ENCODE results near the gene INPP5A.

The INPP5A gene

GRCh38 chr10:132662186-132662920 is 124.8 kb downstream of the INPP5A start:
- no peaks in the 10 kb centered on the region for H3F3A ChIP-seq (ENCODE audit: low read depth)
- H3K9me3 ChIP-seq (ENCODE audit: insufficient read depth, low read depth, low read length), result no peaks in the 10 kb centered on the region
- no peak overlapping the region for H3K4me3 ChIP-seq (ENCODE audit: low read length, poor library complexity, severe bottlenecking)
- no peak overlapping the region for H3K9ac ChIP-seq (ENCODE audit: low read depth, low read length, poor library complexity, severe bottlenecking)
- H3K4me1 ChIP-seq (ENCODE audit: insufficient read depth, low read length, poor library complexity, severe bottlenecking), result no peaks in the 10 kb centered on the region
- H3K79me2 ChIP-seq (ENCODE audit: insufficient read depth, low read length), result no peaks in the 10 kb centered on the region
- no peak overlapping the region for H3K4me2 ChIP-seq (ENCODE audit: low read depth, low read length, poor library complexity, severe bottlenecking)
- peaks cover 15% of the 10 kb centered on the region; the same call in 1 of the 2 replicates for H3K36me3 ChIP-seq (ENCODE audit: insufficient read depth, low read length)
- H3K27me3 ChIP-seq (ENCODE audit: insufficient read depth, low read length, poor library complexity, severe bottlenecking), result no peaks in the 10 kb centered on the region
- H3K9me2 ChIP-seq (replicated peaks; ENCODE audit: low read depth, low read length), result no peaks in the 10 kb centered on the region
- H2AFZ ChIP-seq (ENCODE audit: low read length), result no peak overlapping the region
- TF ChIP-seq EZH2phosphoT487 (IDR thresholded peaks at IDR 0.05; ENCODE audit: borderline replicate concordance) (no peak), CTCF (conservative IDR thresholded peaks at IDR 0.05; ENCODE audit: low read length) (no peak)
- no peaks in the 10 kb centered on the region for H4K20me1 ChIP-seq (ENCODE audit: insufficient read depth, low read length, poor library complexity, severe bottlenecking)

GRCh38 chr10:132663666-132664365 is 126.2 kb downstream of the INPP5A start:
- TF ChIP-seq CTCF (conservative IDR thresholded peaks at IDR 0.05; ENCODE audit: low read length) (no peak), EZH2phosphoT487 (IDR thresholded peaks at IDR 0.05; ENCODE audit: borderline replicate concordance) (no peak)
- H3K4me3 ChIP-seq (ENCODE audit: low read length, poor library complexity, severe bottlenecking), result no peak overlapping the region
- H3F3A ChIP-seq (ENCODE audit: low read depth), result no peaks in the 10 kb centered on the region
- H3K9me2 ChIP-seq (replicated peaks; ENCODE audit: low read depth, low read length), result no peaks in the 10 kb centered on the region
- H3K36me3 ChIP-seq (ENCODE audit: insufficient read depth, low read length), result peaks cover 15% of the 10 kb centered on the region; the same call in 1 of the 2 replicates
- H3K27me3 ChIP-seq (ENCODE audit: insufficient read depth, low read length, poor library complexity, severe bottlenecking), result no peaks in the 10 kb centered on the region
- H3K4me2 ChIP-seq (ENCODE audit: low read depth, low read length, poor library complexity, severe bottlenecking), result no peak overlapping the region
- H2AFZ ChIP-seq (ENCODE audit: low read length), result no peak overlapping the region
- H3K79me2 ChIP-seq (ENCODE audit: insufficient read depth, low read length), result no peaks in the 10 kb centered on the region
- no peak overlapping the region for H3K9ac ChIP-seq (ENCODE audit: low read depth, low read length, poor library complexity, severe bottlenecking)
- H4K20me1 ChIP-seq (ENCODE audit: insufficient read depth, low read length, poor library complexity, severe bottlenecking), result no peaks in the 10 kb centered on the region
- H3K9me3 ChIP-seq (ENCODE audit: insufficient read depth, low read depth, low read length), result no peaks in the 10 kb centered on the region
- no peaks in the 10 kb centered on the region for H3K4me1 ChIP-seq (ENCODE audit: insufficient read depth, low read length, poor library complexity, severe bottlenecking)

- no peak overlapping the region for H3K4me2 ChIP-seq (ENCODE audit: low read depth, low read length, poor library complexity, severe bottlenecking)
- no peak overlapping the region for H3K4me3 ChIP-seq (ENCODE audit: low read length, poor library complexity, severe bottlenecking)
- peaks cover 10% of the 10 kb centered on the region; the same call in 1 of the 2 replicates for H3K36me3 ChIP-seq (ENCODE audit: insufficient read depth, low read length)
- no peaks in the 10 kb centered on the region for H3K4me1 ChIP-seq (ENCODE audit: insufficient read depth, low read length, poor library complexity, severe bottlenecking)
- H2AFZ ChIP-seq (ENCODE audit: low read length), result no peak overlapping the region
- H4K20me1 ChIP-seq (ENCODE audit: insufficient read depth, low read length, poor library complexity, severe bottlenecking), result no peaks in the 10 kb centered on the region
- no peaks in the 10 kb centered on the region for H3K79me2 ChIP-seq (ENCODE audit: insufficient read depth, low read length)
- TF ChIP-seq EZH2phosphoT487 (IDR thresholded peaks at IDR 0.05; ENCODE audit: borderline replicate concordance) (no peak), CTCF (conservative IDR thresholded peaks at IDR 0.05; ENCODE audit: low read length) (no peak)
- H3F3A ChIP-seq (ENCODE audit: low read depth), result no peaks in the 10 kb centered on the region
- no peaks in the 10 kb centered on the region for H3K9me2 ChIP-seq (replicated peaks; ENCODE audit: low read depth, low read length)
- no peaks in the 10 kb centered on the region for H3K27me3 ChIP-seq (ENCODE audit: insufficient read depth, low read length, poor library complexity, severe bottlenecking)
- H3K9me3 ChIP-seq (ENCODE audit: insufficient read depth, low read depth, low read length), result no peaks in the 10 kb centered on the region
- H3K9ac ChIP-seq (ENCODE audit: low read depth, low read length, poor library complexity, severe bottlenecking), result no peak overlapping the region
Measured at GRCh38 chr10:132664407-132664806, 126.8 kb downstream of the INPP5A start.

All from Loucy (cell line).